IMR-90 (cell line): ENCODE data around the gene LAG3.

Source experiments
- BHLHE40 ChIP-seq: fragments of 150-350 bp; IDR thresholded peaks from 2 replicates; pipeline ENCODE4 v1.6.1; 2016; ENCODE audit warnings: mild to moderate bottlenecking, low read depth, low read length
- CEBPB ChIP-seq: IDR thresholded peaks from 2 replicates; pipeline ENCODE4 v1.6.1; 2012; ENCODE audit warnings: low read depth, low read length, improper control_type of control experiment
- FOS ChIP-seq: fragments of 150-350 bp; IDR thresholded peaks from 2 replicates; pipeline ENCODE4 v1.6.1; 2016; ENCODE audit warnings: low read depth, low read length
- MAZ ChIP-seq: IDR thresholded peaks from 2 replicates; pipeline ENCODE4 v1.6.1; 2012; ENCODE audit warnings: low read depth, mild to moderate bottlenecking, low read length, improper control_type of control experiment, moderate library complexity, borderline replicate concordance
- MXI1 ChIP-seq: IDR thresholded peaks from 2 replicates; pipeline ENCODE4 v1.6.1; 2012; ENCODE audit warnings: low read depth, mild to moderate bottlenecking, low read length, moderate library complexity, borderline replicate concordance
- POLR2A ChIP-seq: IDR thresholded peaks from 2 replicates; pipeline ENCODE4 v1.6.1; 2012; ENCODE audit warnings: mild to moderate bottlenecking, low read depth, low read length
- RAD21 ChIP-seq: IDR thresholded peaks from 2 replicates; pipeline ENCODE4 v1.6.1; 2012; ENCODE audit warnings: low read length, improper control_type of control experiment
- RCOR1 ChIP-seq: IDR thresholded peaks from 2 replicates; pipeline ENCODE4 v1.6.1; 2012; ENCODE audit warnings: mild to moderate bottlenecking, low read length, improper control_type of control experiment; ENCODE audit not compliant: insufficient replicate concordance
- RFX5 ChIP-seq: IDR thresholded peaks from 2 replicates; pipeline ENCODE4 v1.8.0; 2012; ENCODE audit warnings: low read depth, mild to moderate bottlenecking, low read length, moderate library complexity
- SMC3 ChIP-seq: fragments of 150-350 bp; IDR thresholded peaks from 2 replicates; pipeline ENCODE4 v1.6.1; 2016; ENCODE audit warnings: low read depth, mild to moderate bottlenecking, antibody characterized with exemption, low read length, moderate library complexity
- TF ChIP-seq, protein P1 (sequence below): conservative IDR thresholded peaks from 2 replicates; pipeline ENCODE4 v1.5.1; 2012; ENCODE audit warnings: mild to moderate bottlenecking, low read depth, low read length, improper control_type of control experiment
- TF ChIP-seq, protein P2 (sequence below): fragments of 150-350 bp; IDR thresholded peaks from 2 replicates; pipeline ENCODE4 v1.6.1; 2016; ENCODE audit warnings: low read depth, mild to moderate bottlenecking, low read length, moderate library complexity, borderline replicate concordance
- TF ChIP-seq, protein P3 (sequence below): fragments of 150-350 bp; IDR thresholded peaks from 2 replicates; pipeline ENCODE4 v1.6.1; 2017; ENCODE audit warnings: mild to moderate bottlenecking, antibody characterized with exemption, low read length, low read depth

DNA sequence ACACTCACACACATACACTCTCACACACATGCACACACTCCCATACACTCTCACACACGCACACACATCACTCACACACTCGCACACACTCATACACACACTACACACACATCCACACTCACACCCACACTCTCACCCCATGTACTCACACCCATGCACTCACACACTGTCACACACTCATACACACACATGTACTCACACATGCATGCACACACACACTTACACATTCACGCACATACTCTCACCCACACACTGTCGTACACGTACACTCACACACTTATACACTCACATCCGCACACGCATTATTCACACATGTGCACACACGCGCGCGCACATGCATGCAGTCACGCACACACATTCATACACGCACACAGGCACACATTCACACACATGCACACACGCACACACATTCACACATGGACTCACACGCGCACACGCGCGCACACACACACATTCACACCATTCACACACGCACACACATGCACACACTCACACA lies 45.4 kb downstream of the LAG3 start:
- TF ChIP-seq, protein P1, sequence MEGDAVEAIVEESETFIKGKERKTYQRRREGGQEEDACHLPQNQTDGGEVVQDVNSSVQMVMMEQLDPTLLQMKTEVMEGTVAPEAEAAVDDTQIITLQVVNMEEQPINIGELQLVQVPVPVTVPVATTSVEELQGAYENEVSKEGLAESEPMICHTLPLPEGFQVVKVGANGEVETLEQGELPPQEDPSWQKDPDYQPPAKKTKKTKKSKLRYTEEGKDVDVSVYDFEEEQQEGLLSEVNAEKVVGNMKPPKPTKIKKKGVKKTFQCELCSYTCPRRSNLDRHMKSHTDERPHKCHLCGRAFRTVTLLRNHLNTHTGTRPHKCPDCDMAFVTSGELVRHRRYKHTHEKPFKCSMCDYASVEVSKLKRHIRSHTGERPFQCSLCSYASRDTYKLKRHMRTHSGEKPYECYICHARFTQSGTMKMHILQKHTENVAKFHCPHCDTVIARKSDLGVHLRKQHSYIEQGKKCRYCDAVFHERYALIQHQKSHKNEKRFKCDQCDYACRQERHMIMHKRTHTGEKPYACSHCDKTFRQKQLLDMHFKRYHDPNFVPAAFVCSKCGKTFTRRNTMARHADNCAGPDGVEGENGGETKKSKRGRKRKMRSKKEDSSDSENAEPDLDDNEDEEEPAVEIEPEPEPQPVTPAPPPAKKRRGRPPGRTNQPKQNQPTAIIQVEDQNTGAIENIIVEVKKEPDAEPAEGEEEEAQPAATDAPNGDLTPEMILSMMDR, result no peak
- TF ChIP-seq RAD21 (no peak), MXI1 (no peak), SMC3 (no peak), POLR2A (no peak), CEBPB (no peak), BHLHE40 (no peak), FOS (no peak), RFX5 (no peak), MAZ (no peak), RCOR1 (no peak)
- TF ChIP-seq, protein P2, sequence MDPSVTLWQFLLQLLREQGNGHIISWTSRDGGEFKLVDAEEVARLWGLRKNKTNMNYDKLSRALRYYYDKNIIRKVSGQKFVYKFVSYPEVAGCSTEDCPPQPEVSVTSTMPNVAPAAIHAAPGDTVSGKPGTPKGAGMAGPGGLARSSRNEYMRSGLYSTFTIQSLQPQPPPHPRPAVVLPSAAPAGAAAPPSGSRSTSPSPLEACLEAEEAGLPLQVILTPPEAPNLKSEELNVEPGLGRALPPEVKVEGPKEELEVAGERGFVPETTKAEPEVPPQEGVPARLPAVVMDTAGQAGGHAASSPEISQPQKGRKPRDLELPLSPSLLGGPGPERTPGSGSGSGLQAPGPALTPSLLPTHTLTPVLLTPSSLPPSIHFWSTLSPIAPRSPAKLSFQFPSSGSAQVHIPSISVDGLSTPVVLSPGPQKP, result no peak
- TF ChIP-seq, protein P3, sequence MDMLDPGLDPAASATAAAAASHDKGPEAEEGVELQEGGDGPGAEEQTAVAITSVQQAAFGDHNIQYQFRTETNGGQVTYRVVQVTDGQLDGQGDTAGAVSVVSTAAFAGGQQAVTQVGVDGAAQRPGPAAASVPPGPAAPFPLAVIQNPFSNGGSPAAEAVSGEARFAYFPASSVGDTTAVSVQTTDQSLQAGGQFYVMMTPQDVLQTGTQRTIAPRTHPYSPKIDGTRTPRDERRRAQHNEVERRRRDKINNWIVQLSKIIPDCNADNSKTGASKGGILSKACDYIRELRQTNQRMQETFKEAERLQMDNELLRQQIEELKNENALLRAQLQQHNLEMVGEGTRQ, result no peak
